Keratinocyte (primary cell): ENCODE data around the gene MAP3K14.

Experiments used
- CTCF ChIP-seq, 3 experiments: IDR thresholded peaks in 1 of 3; conservative IDR thresholded peaks in 1 of 3; optimal IDR thresholded peaks in 1 of 3; 2 replicates in 2 of 3; 3 replicates in 1 of 3; pipeline versions ENCODE3 to v1.5.1; 2011; ENCODE audit warnings: low read length in 3 of 3, mild to moderate bottlenecking in 3 of 3, moderate library complexity in 2 of 3, control low read depth in 1 of 3, inconsistent platforms in 1 of 3; ENCODE audit not compliant: insufficient read depth in 2 of 3; ENCODE audit errors: extremely low read depth in 1 of 3
- EZH2 ChIP-seq: IDR thresholded peaks from one replicate; pipeline ENCODE4 v1.6.1; 2012; ENCODE audit warnings: inconsistent platforms, mild to moderate bottlenecking, low read length, moderate library complexity

- TF ChIP-seq CTCF (optimal IDR thresholded peaks at IDR 0.05 in 1 of 3, IDR thresholded peaks at IDR 0.05 in 1 of 3, conservative IDR thresholded peaks at IDR 0.05 in 1 of 3; ENCODE audit: extremely low read depth in 1 of 3, insufficient read depth in 2 of 3, low read length in 3 of 3) (no peak), EZH2 (no peak)
These were observed 70.5 kb downstream of the MAP3K14 start for GRCh38 chr17:45246338-45246737.
